Stomach (tissue), 9 donors: ENCODE measurements around the gene ENPP6. TPM values are rescaled to one million over a fixed set of nuclear protein-coding genes. Genes with fewer than 3 reads are reported as not detected.
A peak's percentile ranks its signal among the peaks of the same experiment; 100 is the strongest.
"Not testable (repeated sequence)": the region's sequence is repeated elsewhere in the genome, so short reads cannot be mapped to it uniquely, and the experiment has no call there.

Source experiments
- DNase-seq, 2 donors: peaks; one replicate each; pipeline versions ENCODE4 v3.0.0 to v3.0.0-alpha.2; 2013 to 2019
- H3K27ac ChIP-seq, 5 donors: fragments of 200-600 bp in 4 of 5; sonication (generic) in 4 of 5; one replicate each; pipeline ENCODE4 v1.5.1; 2013 to 2019; ENCODE audit warnings: mild to moderate bottlenecking in 1 of 5, moderate library complexity in 1 of 5
- H3K27me3 ChIP-seq, 3 donors: fragments of 200-600 bp; sonication (generic); one replicate each; pipeline ENCODE4 v1.5.1; 2017 to 2019; ENCODE audit warnings: mixed run types in 1 of 3
- H3K36me3 ChIP-seq, 4 donors: fragments of 200-600 bp; sonication (generic); 1 replicate in 3 of 4; 2 replicates in 1 of 4; pipeline ENCODE4 v1.5.1; 2016 to 2019
- H3K4me1 ChIP-seq, 4 donors: fragments of 200-600 bp; sonication (generic); one replicate each; pipeline ENCODE4 v1.5.1; 2016 to 2019
- H3K4me3 ChIP-seq, 4 donors: fragments of 200-600 bp; sonication (generic) in 3 of 4; one replicate each; pipeline ENCODE4 v1.5.1; 2016 to 2019; ENCODE audit warnings: mild to moderate bottlenecking in 1 of 4
- H3K9me3 ChIP-seq, 4 donors: fragments of 200-600 bp; sonication (generic); one replicate each; pipeline ENCODE4 v1.5.1; 2016 to 2019
- CTCF ChIP-seq, 7 experiments: fragments of 450-650 bp in 4 of 7; fragments of 200-600 bp in 3 of 7; sonication (generic) in 3 of 7; IDR thresholded peaks; one replicate each; pipeline ENCODE4 v1.5.1; 2016 to 2019; ENCODE audit warnings: antibody characterized with exemption in 7 of 7, control low read depth in 2 of 7, mild to moderate bottlenecking in 1 of 7
- EP300 ChIP-seq: sonication (generic); formaldehyde crosslinking; IDR thresholded peaks from one replicate; pipeline ENCODE4 v1.6.1; 2017; ENCODE audit warnings: antibody characterized with exemption
- POLR2A ChIP-seq, 4 donors: fragments of 450-650 bp; IDR thresholded peaks; one replicate each; pipeline ENCODE4 v1.6.1; 2016; ENCODE audit warnings: antibody characterized with exemption in 4 of 4, control low read depth in 2 of 4, mild to moderate bottlenecking in 1 of 4, moderate library complexity in 1 of 4
- POLR2AphosphoS5 ChIP-seq, 3 donors: sonication (generic); formaldehyde crosslinking; IDR thresholded peaks; one replicate each; pipeline ENCODE4 v1.6.1; 2016; ENCODE audit warnings: antibody characterized with exemption in 3 of 3
- WGBS, 5 donors: extraction: QIAGEN DNeasy Blood & Tissue Kit in 3 of 5; methylation state at CpG; one replicate each; pipeline versions ENCODE4 v1.1.5 to v1.1.7; 2013 to 2018; 5-methylcytosine and 5-hydroxymethylcytosine counted together
- intact Hi-C: fragments of 100-400 bp; cut with DNase I; formaldehyde crosslinking; loops from one replicate; pipeline ENCODE4 v1.15.1; 2023; ENCODE audit warnings: low total_unique reads
- polyA plus RNA-seq, 3 donors: library from polyadenylated mRNA; stranded (reverse); fragments of 200-250 nt; gene quantifications; one replicate each; pipeline ENCODE4 v1.2.3, GENCODE V29; 2013
- total RNA-seq, 5 donors: library from RNA; depleted of rRNA; stranded (reverse); fragments of >200 nt; gene quantifications; one replicate each; pipeline versions ENCODE4 v1.1.0 to v1.2.3, GENCODE V29; 2014 to 2016
- donor health status: healthy with polysubstance abuse.
- donor health status: Bipolar disorder and iron deficiency.
- donor health status: healthy.

ENPP6 gene
- total and polyA plus RNA-seq, 8 donors, result 0.25 to 3.5 (median 0.70) TPM; not detected in 4

- Histone ChIP-seq H3K36me3 (no peaks in the 10 kb centered on the region), H3K27ac (no peak overlapping the region), H3K27me3 (peaks cover 0 to 6% (median 0%) of the 10 kb centered on the region in 3 donors), H3K4me1 (no peaks in the 10 kb centered on the region), H3K9me3 (peaks cover 0 to 6% (median 1%) of the 10 kb centered on the region in 4 donors), H3K4me3 (no peak overlapping the region)
- DNase-seq, result no peak
- WGBS, 5 donors, result 81 to 93% (median 89%) methylated on average over 7 of the region's 7 CpGs
- intact Hi-C loops, result no loop called here
- TF ChIP-seq POLR2A (IDR thresholded peaks at IDR 0.05) (no peak), CTCF (IDR thresholded peaks at IDR 0.05) (no peak), EP300 (no peak), POLR2AphosphoS5 (IDR thresholded peaks at IDR 0.05) (no peak)
Observed at GRCh38 chr4:184228056-184228705, 10.5 kb upstream of the ENPP6 start.

GRCh38 chr4:184216515-184216914 is 1.2 kb downstream of the ENPP6 start:
- DNase-seq, result no peak
- H3K27me3 ChIP-seq, result no peaks in the 10 kb centered on the region
- no peak for TF ChIP-seq CTCF (IDR thresholded peaks at IDR 0.05)
- TF ChIP-seq POLR2AphosphoS5 (IDR thresholded peaks at IDR 0.05), result no peak
- no peak for TF ChIP-seq POLR2A (IDR thresholded peaks at IDR 0.05)
- TF ChIP-seq EP300, result no peak
- H3K4me3 ChIP-seq, result no peak overlapping the region
- H3K4me1 ChIP-seq, result peaks cover 0 to 13% (median 5%) of the 10 kb centered on the region in 4 donors
- H3K9me3 ChIP-seq, result no peaks in the 10 kb centered on the region
- intact Hi-C loops, result no loop called here
- H3K27ac ChIP-seq, result no peak overlapping the region
- 63 to 75% (median 70%) methylated on average over 8 of the region's 8 CpGs for WGBS, 5 donors
- H3K36me3 ChIP-seq, result no peaks in the 10 kb centered on the region

GRCh38 chr4:184215709-184216328 is 1.9 kb downstream of the ENPP6 start:
- peak; percentile 39 to 45 for DNase-seq
- WGBS, 5 donors, result 22 to 42% (median 28%) methylated on average over 10 of the region's 10 CpGs
- intact Hi-C loops, result no loop called here
- no peaks in the 10 kb centered on the region for H3K27me3 ChIP-seq
- no peaks in the 10 kb centered on the region for H3K36me3 ChIP-seq
- no peaks in the 10 kb centered on the region for H3K9me3 ChIP-seq
- TF ChIP-seq POLR2AphosphoS5 (IDR thresholded peaks at IDR 0.05) (peak in 1 of 3 donors; percentile 33), CTCF (IDR thresholded peaks at IDR 0.05) (no peak)
- no peak overlapping the region for H3K27ac ChIP-seq
- no peak overlapping the region for H3K4me3 ChIP-seq
- H3K4me1 ChIP-seq, result peaks cover 0 to 13% (median 5%) of the 10 kb centered on the region in 4 donors

GRCh38 chr4:184214931-184215330 is 2.7 kb downstream of the ENPP6 start:
- intact Hi-C loops, result no loop called here
- WGBS, 5 donors, result 89 to 93% (median 92%) methylated on average over 5 of the region's 5 CpGs
- Histone ChIP-seq H3K9me3 (no peaks in the 10 kb centered on the region), H3K27me3 (no peaks in the 10 kb centered on the region), H3K27ac (no peak overlapping the region), H3K4me3 (no peak overlapping the region), H3K36me3 (no peaks in the 10 kb centered on the region), H3K4me1 (peaks cover 0 to 13% (median 5%) of the 10 kb centered on the region in 4 donors)
- DNase-seq, result no peak
- TF ChIP-seq POLR2A (IDR thresholded peaks at IDR 0.05) (no peak), CTCF (IDR thresholded peaks at IDR 0.05) (no peak), POLR2AphosphoS5 (IDR thresholded peaks at IDR 0.05) (no peak), EP300 (no peak)

- H3K36me3 ChIP-seq, DNase-seq, H3K27me3 ChIP-seq, H3K4me3 ChIP-seq, intact Hi-C loops, H3K27ac ChIP-seq, H3K4me1 ChIP-seq, H3K9me3 ChIP-seq: not testable (repeated sequence)
- WGBS, 5 donors, result 59 to 86% (median 71%) methylated on average over 28 to 33 of the region's 33 CpGs
Observed at GRCh38 chr4:184207734-184208607, 9.7 kb downstream of the ENPP6 start.
